ENCODE measurements around the gene KANK4.
A peak's percentile ranks its signal among the peaks of the same experiment; 100 is the strongest.
"Not testable (repeated sequence)": the region's sequence is repeated elsewhere in the genome, so short reads cannot be mapped to it uniquely, and the experiment has no call there.

KANK4 gene

GRCh38 chr1:62269439-62269838 lies 49.8 kb downstream of the KANK4 start:
- peaks cover 17 to 19% of the 10 kb centered on the region in 2 donors for H3K4me1 Mint-ChIP-seq (ENCODE audit: low read depth in 2 of 2)
- ATAC-seq (replicated peaks), result no peak
- H3K9me3 Mint-ChIP-seq, result peaks cover 3 to 7% of the 10 kb centered on the region in 2 donors
- H3K27me3 Mint-ChIP-seq, result no peaks in the 10 kb centered on the region
- H3K36me3 Mint-ChIP-seq (ENCODE audit: insufficient read depth), result no peaks in the 10 kb centered on the region
- H3K4me3 Mint-ChIP-seq, result no peak overlapping the region
- no peak for DNase-seq
- H3K27ac Mint-ChIP-seq, result no peak overlapping the region

GRCh38 chr1:62268315-62268714 lies 50.9 kb downstream of the KANK4 start:
- Mint-ChIP-seq H3K9me3 (peaks cover 3 to 7% of the 10 kb centered on the region in 2 donors), H3K4me1 (ENCODE audit: low read depth in 2 of 2) (peaks cover 17 to 19% of the 10 kb centered on the region in 2 donors), H3K27me3 (no peaks in the 10 kb centered on the region), H3K27ac (no peak overlapping the region), H3K4me3 (no peak overlapping the region), H3K36me3 (ENCODE audit: insufficient read depth) (no peaks in the 10 kb centered on the region)
- ATAC-seq (replicated peaks) (no peak), DNase-seq (no peak)

GRCh38 chr1:62265956-62266935 lies 53.0 kb downstream of the KANK4 start:
- Mint-ChIP-seq H3K9me3 (peaks cover 3 to 7% of the 10 kb centered on the region in 2 donors), H3K36me3 (ENCODE audit: insufficient read depth) (no peaks in the 10 kb centered on the region), H3K27me3 (peaks cover 8 to 10% of the 10 kb centered on the region in 2 donors), H3K27ac (peak overlapping the region in 1 of 2 donors; percentile 22), H3K4me3 (no peak overlapping the region), H3K4me1 (ENCODE audit: low read depth in 2 of 2) (peaks cover 4 to 6% of the 10 kb centered on the region in 2 donors)
- ATAC-seq (replicated peaks) (no peak), DNase-seq (no peak)

GRCh38 chr1:62263814-62264353 lies 55.4 kb downstream of the KANK4 start:
- ATAC-seq (replicated peaks) (no peak), DNase-seq (no peak)
- no peak overlapping the region for H3K27ac Mint-ChIP-seq
- no peak overlapping the region for H3K4me3 Mint-ChIP-seq
- no peaks in the 10 kb centered on the region for H3K4me1 Mint-ChIP-seq (ENCODE audit: low read depth in 2 of 2)
- H3K36me3 Mint-ChIP-seq (ENCODE audit: insufficient read depth), result no peaks in the 10 kb centered on the region
- H3K27me3 Mint-ChIP-seq, result peaks cover 24% of the 10 kb centered on the region in 2 donors
- peaks cover 3 to 7% of the 10 kb centered on the region in 2 donors for H3K9me3 Mint-ChIP-seq

- no peak overlapping the region for H3K27ac Mint-ChIP-seq
- peaks cover 3 to 7% of the 10 kb centered on the region in 2 donors for H3K9me3 Mint-ChIP-seq
- no peak for DNase-seq
- no peak for ATAC-seq (replicated peaks)
- H3K4me3 Mint-ChIP-seq, result no peak overlapping the region
- H3K27me3 Mint-ChIP-seq, result peaks cover 30 to 31% of the 10 kb centered on the region in 2 donors
- H3K4me1 Mint-ChIP-seq (ENCODE audit: low read depth in 2 of 2), result no peaks in the 10 kb centered on the region
- H3K36me3 Mint-ChIP-seq (ENCODE audit: insufficient read depth), result no peaks in the 10 kb centered on the region
These were observed 56.0 kb downstream of the KANK4 start for GRCh38 chr1:62263006-62263813.

- no peak for ATAC-seq (replicated peaks)
- peaks cover 30 to 31% of the 10 kb centered on the region in 2 donors for H3K27me3 Mint-ChIP-seq
- no peaks in the 10 kb centered on the region for H3K9me3 Mint-ChIP-seq
- H3K4me1 Mint-ChIP-seq (ENCODE audit: low read depth in 2 of 2), result no peaks in the 10 kb centered on the region
- DNase-seq, result no peak
- no peaks in the 10 kb centered on the region for H3K36me3 Mint-ChIP-seq (ENCODE audit: insufficient read depth)
- H3K4me3 Mint-ChIP-seq, result no peak overlapping the region
- H3K27ac Mint-ChIP-seq, result no peak overlapping the region
These were observed 58.5 kb downstream of the KANK4 start for GRCh38 chr1:62260688-62261087.

GRCh38 chr1:62259551-62259950 lies 59.7 kb downstream of the KANK4 start:
- Mint-ChIP-seq H3K36me3 (ENCODE audit: insufficient read depth) (no peaks in the 10 kb centered on the region), H3K4me1 (ENCODE audit: low read depth in 2 of 2) (no peaks in the 10 kb centered on the region), H3K27ac (no peak overlapping the region), H3K27me3 (peaks cover 30 to 31% of the 10 kb centered on the region in 2 donors), H3K4me3 (no peak overlapping the region), H3K9me3 (no peaks in the 10 kb centered on the region)
- DNase-seq (no peak), ATAC-seq (replicated peaks) (no peak)

- Mint-ChIP-seq H3K27ac (no peak overlapping the region), H3K36me3 (ENCODE audit: insufficient read depth) (no peaks in the 10 kb centered on the region), H3K9me3 (no peaks in the 10 kb centered on the region)
These were observed 69.0 kb downstream of the KANK4 start for GRCh38 chr1:62250126-62250726.

GRCh38 chr1:62247391-62248168 lies 71.7 kb downstream of the KANK4 start:
- H3K4me1 Mint-ChIP-seq (ENCODE audit: low read depth in 2 of 2), result no peaks in the 10 kb centered on the region
- no peaks in the 10 kb centered on the region for H3K36me3 Mint-ChIP-seq (ENCODE audit: insufficient read depth)
- no peak overlapping the region for H3K4me3 Mint-ChIP-seq
- ATAC-seq (replicated peaks), result no peak
- no peak for DNase-seq
- no peak overlapping the region for H3K27ac Mint-ChIP-seq
- H3K9me3 Mint-ChIP-seq, result no peaks in the 10 kb centered on the region
- H3K27me3 Mint-ChIP-seq, result peaks cover 13 to 44% of the 10 kb centered on the region in 2 donors

More at GRCh38 chr1:62250126-62250726, 69.0 kb downstream of the KANK4 start:
- H3K4me3 Mint-ChIP-seq, result no peak overlapping the region
- peaks cover 0 to 17% of the 10 kb centered on the region in 2 donors for H3K27me3 Mint-ChIP-seq
- ATAC-seq (replicated peaks) (no peak), DNase-seq (no peak)
- H3K4me1 Mint-ChIP-seq (ENCODE audit: low read depth in 2 of 2), result no peaks in the 10 kb centered on the region

GRCh38 chr1:62245201-62245600 lies 74.0 kb downstream of the KANK4 start:
- Mint-ChIP-seq H3K9me3 (no peaks in the 10 kb centered on the region), H3K36me3 (ENCODE audit: insufficient read depth) (no peaks in the 10 kb centered on the region), H3K4me1 (ENCODE audit: low read depth in 2 of 2) (no peaks in the 10 kb centered on the region), H3K4me3 (no peak overlapping the region), H3K27me3 (peaks cover 23 to 50% of the 10 kb centered on the region in 2 donors), H3K27ac (no peak overlapping the region)
- DNase-seq, result no peak
- ATAC-seq (replicated peaks), result no peak

- not testable (repeated sequence) for H3K27ac Mint-ChIP-seq; H3K4me1 Mint-ChIP-seq (ENCODE audit: low read depth in 2 of 2); H3K4me3 Mint-ChIP-seq; H3K9me3 Mint-ChIP-seq; DNase-seq; H3K36me3 Mint-ChIP-seq (ENCODE audit: insufficient read depth); ATAC-seq (replicated peaks)
- peaks cover 23 to 46% of the 10 kb centered on the region in 2 donors for H3K27me3 Mint-ChIP-seq
These were observed 74.9 kb downstream of the KANK4 start for GRCh38 chr1:62244380-62244779.

GRCh38 chr1:62241371-62242131 lies 77.7 kb downstream of the KANK4 start:
- Mint-ChIP-seq H3K9me3 (no peaks in the 10 kb centered on the region), H3K36me3 (ENCODE audit: insufficient read depth) (no peaks in the 10 kb centered on the region), H3K27me3 (peaks cover 23 to 53% of the 10 kb centered on the region in 2 donors), H3K4me1 (ENCODE audit: low read depth in 2 of 2) (no peaks in the 10 kb centered on the region), H3K27ac (no peak overlapping the region), H3K4me3 (no peak overlapping the region)
- ATAC-seq (replicated peaks), result no peak
- DNase-seq, result no peak
